ENCODE results near the gene LCE1A.

The LCE1A gene

GRCh38 chr1:152827173-152827572 is at the start of gene LCE1A:
LCE1A (plus strand) TSS chr1:152827473; CDS start chr1:152827473, 0 bp downstream.
- no peak for DNase-seq

GRCh38 chr1:152777510-152778137 is 49.6 kb upstream of the LCE1A start:
- no peak for DNase-seq

- no peak for DNase-seq
These were observed 44.2 kb upstream of the LCE1A start for GRCh38 chr1:152783095-152783494.

GRCh38 chr1:152786077-152786476 is 41.2 kb upstream of the LCE1A start, which contains the start of gene LCE1E:
LCE1E (plus strand) TSS chr1:152786257; CDS start chr1:152787300, 1,043 bp downstream.
- no peak for DNase-seq

- no peak for DNase-seq
These were observed 31.6 kb upstream of the LCE1A start for GRCh38 chr1:152795686-152796085.

- DNase-seq = no peak
These were observed 30.9 kb upstream of the LCE1A start, which contains the start of gene LCE1D for GRCh38 chr1:152796421-152796820. LCE1D (plus strand) TSS chr1:152796721; CDS start chr1:152797795, 1,074 bp downstream.

GRCh38 chr1:152801333-152801732 is 25.9 kb upstream of the LCE1A start:
- DNase-seq = no peak

GRCh38 chr1:152806576-152806975 is 20.7 kb upstream of the LCE1A start, which contains the start of gene LCE1C:
LCE1C (minus strand) TSS chr1:152806651; CDS start chr1:152805478, 1,173 bp downstream.
- DNase-seq = no peak

GRCh38 chr1:152811050-152811449 is 16.2 kb upstream of the LCE1A start:
- DNase-seq = no peak

GRCh38 chr1:152811671-152812070 is 15.6 kb upstream of the LCE1A start, which contains the start of gene LCE1B:
LCE1B (plus strand) TSS chr1:152811971; CDS start chr1:152812447, 476 bp downstream.
- DNase-seq = no peak

GRCh38 chr1:152817309-152817708 is 10.0 kb upstream of the LCE1A start:
- no peak for DNase-seq

GRCh38 chr1:152823294-152823693 is 4.0 kb upstream of the LCE1A start:
- no peak for DNase-seq

GRCh38 chr1:152824964-152825363 is 2.3 kb upstream of the LCE1A start:
- DNase-seq = no peak

- DNase-seq = no peak
These were observed 9.6 kb downstream of the LCE1A start for GRCh38 chr1:152836870-152837269.

- no peak for DNase-seq
These were observed 15.3 kb downstream of the LCE1A start, which contains the start of gene LCE6A for GRCh38 chr1:152842556-152842955. LCE6A (plus strand) TSS chr1:152842856; CDS start chr1:152843521, 665 bp downstream.

GRCh38 chr1:152855661-152856060 is 28.4 kb downstream of the LCE1A start:
- DNase-seq = no peak

- DNase-seq = no peak
These were observed 30.8 kb downstream of the LCE1A start for GRCh38 chr1:152858062-152858461.

- no peak for DNase-seq
These were observed 32.4 kb downstream of the LCE1A start, which contains the start of gene LCE7A for GRCh38 chr1:152859696-152860095. LCE7A (plus strand) TSS chr1:152859996; CDS start chr1:152860698, 702 bp downstream.

GRCh38 chr1:152860129-152860528 is 32.9 kb downstream of the LCE1A start:
- DNase-seq = no peak

- no peak for DNase-seq
These were observed 34.1 kb downstream of the LCE1A start for GRCh38 chr1:152861374-152861773.

GRCh38 chr1:152864443-152864842 is 37.2 kb downstream of the LCE1A start:
- no peak for DNase-seq

GRCh38 chr1:152866321-152866720 is 39.0 kb downstream of the LCE1A start:
- DNase-seq = no peak

- DNase-seq = peak; percentile 22
These were observed 42.6 kb downstream of the LCE1A start for GRCh38 chr1:152869808-152870419.

Measured in activated CD4-positive, alpha-beta T cell treated with anti-CD3 and anti-CD28 coated beads for 1 hour (primary cell).